Fibroblast of the aortic adventitia (primary cell): Measurements from ENCODE around the gene KIF1C. TPM values are rescaled to one million over a fixed set of nuclear protein-coding genes. Genes with fewer than 3 reads are reported as not detected.
A peak's percentile ranks its signal among the peaks of the same experiment; 100 is the strongest.
"Not testable (repeated sequence)": the region's sequence is repeated elsewhere in the genome, so short reads cannot be mapped to it uniquely, and the experiment has no call there.

Source experiments
- DNase-seq: peaks from one replicate; pipeline ENCODE4 v3.0.0-alpha.2; 2010; ENCODE audit warnings: low read depth
- H3K4me3 ChIP-seq: 2 replicates; pipeline ENCODE4 v1.5.1; 2011; ENCODE audit warnings: low read depth, mild to moderate bottlenecking, control low read depth, low read length, moderate library complexity
- CTCF ChIP-seq: IDR thresholded peaks from 2 replicates; pipeline ENCODE4 v1.5.1; 2011; ENCODE audit warnings: mild to moderate bottlenecking, low read length, control low read depth, inconsistent platforms; ENCODE audit not compliant: insufficient read depth
- total RNA-seq: library from RNA; depleted of rRNA; stranded (reverse); fragments of >200 nt; gene quantifications from 2 replicates; pipeline ENCODE4 v1.2.3, GENCODE V29; 2012; ENCODE audit warnings: low replicate concordance

Gene KIF1C
- total RNA-seq, 1 donor = 59.5 TPM

GRCh38 chr17:5027916-5028315 is 30.2 kb downstream of the KIF1C start:
- H3K4me3 ChIP-seq = no peak overlapping the region
- DNase-seq = no peak
- no peak for TF ChIP-seq CTCF

- H3K4me3 ChIP-seq, DNase-seq: not testable (repeated sequence)
Observed at GRCh38 chr17:5030168-5030567, 32.4 kb downstream of the KIF1C start.

- TF ChIP-seq CTCF = peak; percentile 92
- peak; percentile 74 for DNase-seq
- peak overlapping the region; percentile 47 for H3K4me3 ChIP-seq
Observed at GRCh38 chr17:5031365-5032082, 33.8 kb downstream of the KIF1C start.

- H3K4me3 ChIP-seq = no peak overlapping the region
- DNase-seq = no peak
- TF ChIP-seq CTCF = no peak
Observed at GRCh38 chr17:5032865-5033264, 35.1 kb downstream of the KIF1C start.

- no peak for DNase-seq
- TF ChIP-seq CTCF = no peak
- no peak overlapping the region for H3K4me3 ChIP-seq
Observed at GRCh38 chr17:5033352-5034015, 35.7 kb downstream of the KIF1C start.

- TF ChIP-seq CTCF = no peak
- H3K4me3 ChIP-seq = no peak overlapping the region
- DNase-seq = no peak
Observed at GRCh38 chr17:5034063-5034462, 36.3 kb downstream of the KIF1C start.

- no peak overlapping the region for H3K4me3 ChIP-seq
- no peak for DNase-seq
- no peak for TF ChIP-seq CTCF
Observed at GRCh38 chr17:5034651-5035050, 36.9 kb downstream of the KIF1C start.
